ENCODE measurements around the gene SMAD9.
"Not testable (repeated sequence)": the region's sequence is repeated elsewhere in the genome, so short reads cannot be mapped to it uniquely, and the experiment has no call there.

Gene SMAD9

GRCh38 chr13:36912369-36912768, 7.7 kb downstream of the SMAD9 start:
- no peak for DNase-seq (ENCODE audit: low read depth)

DNA sequence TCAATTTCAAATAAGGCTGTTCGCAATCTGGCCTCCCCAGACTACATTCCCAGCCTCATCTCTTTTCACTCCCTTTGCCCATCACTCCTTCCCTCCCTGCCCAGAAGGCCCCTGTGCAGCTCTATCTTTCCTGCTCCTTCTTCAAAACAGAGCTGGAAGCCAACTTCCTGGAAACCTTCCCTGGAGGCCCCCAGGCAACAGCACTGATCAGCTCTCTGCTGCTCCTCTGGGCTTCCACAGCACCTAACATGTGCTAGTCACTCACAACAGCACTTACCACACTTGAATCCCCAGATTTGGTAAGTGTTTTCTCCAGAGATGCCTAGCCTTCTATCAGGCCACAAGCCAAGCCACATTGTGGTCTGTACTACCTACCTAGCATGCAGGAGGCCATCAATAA, 9.5 kb downstream of the SMAD9 start:
- no peak for DNase-seq (ENCODE audit: low read depth)

DNA sequence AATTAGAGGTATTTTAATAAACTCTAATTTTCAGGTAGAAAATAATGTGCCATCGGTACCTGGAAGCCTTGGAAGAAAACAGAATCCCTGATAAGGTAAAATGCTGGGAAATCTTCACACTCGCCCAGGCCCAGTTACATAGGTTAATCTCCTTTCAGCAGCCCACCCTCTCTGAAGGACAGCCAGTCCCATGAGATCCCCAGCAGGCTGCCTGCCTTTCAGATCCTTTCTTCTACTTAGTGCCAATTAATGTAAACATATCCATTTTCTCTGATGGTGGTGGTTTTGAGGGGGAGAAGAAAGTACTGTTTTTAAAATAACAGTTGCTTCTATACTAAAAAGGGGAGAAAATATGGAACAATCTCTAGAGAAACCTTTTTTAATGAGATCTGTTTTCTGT, 12.2 kb downstream of the SMAD9 start:
- DNase-seq (ENCODE audit: low read depth), result no peak

DNA sequence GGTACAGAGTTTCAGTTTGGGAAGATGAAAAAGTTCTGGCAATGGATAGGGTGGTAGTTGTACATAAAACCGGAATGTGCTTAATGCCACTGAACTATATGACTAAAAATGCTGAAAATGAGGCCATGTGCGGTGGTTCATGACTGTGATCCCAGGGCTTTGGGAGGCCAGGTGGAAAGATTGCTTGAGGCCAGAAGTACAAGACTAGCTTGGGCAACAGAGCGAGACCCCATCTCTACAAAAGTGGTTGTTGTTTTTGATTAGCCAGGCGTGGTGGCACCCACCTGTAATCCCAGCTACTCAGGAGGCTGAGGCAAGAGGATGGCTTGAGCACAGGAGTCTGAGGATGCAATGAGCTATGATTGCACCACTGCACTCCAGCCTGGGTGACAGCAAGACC, 12.8 kb downstream of the SMAD9 start:
- DNase-seq (ENCODE audit: low read depth), result no peak

- no peak for DNase-seq (ENCODE audit: low read depth)
Measured at GRCh38 chr13:36905944-36906343, 14.1 kb downstream of the SMAD9 start.

DNA sequence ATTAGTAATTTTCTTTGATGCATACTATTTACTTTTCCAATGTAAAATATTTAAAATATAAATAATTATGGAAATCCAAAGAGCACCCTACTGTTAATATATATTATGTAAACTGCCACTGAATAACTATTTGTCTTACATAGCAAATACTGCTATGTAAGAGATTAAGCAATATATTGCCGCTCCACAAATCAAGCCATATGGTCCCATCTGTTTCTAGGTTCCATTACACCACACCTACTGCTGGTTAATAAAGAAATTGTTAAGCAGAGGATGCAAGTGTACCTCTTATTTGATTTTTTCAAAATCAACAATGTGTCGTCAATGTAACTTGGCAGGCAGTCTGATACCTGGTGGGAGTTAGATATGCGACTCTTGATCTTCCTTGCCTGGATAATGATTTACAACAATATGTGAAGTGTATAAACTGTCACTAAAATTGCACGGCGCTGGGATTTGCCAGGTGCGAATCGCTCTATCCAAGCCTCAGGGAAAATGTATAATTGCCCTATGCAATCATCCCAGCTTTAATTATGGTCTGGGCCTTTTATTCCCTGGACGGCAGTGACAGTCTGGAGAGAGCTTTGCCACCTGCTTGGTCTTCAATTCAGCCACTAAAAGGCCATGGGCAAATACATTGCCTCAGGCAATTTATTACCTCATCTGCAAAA, 16.0 kb downstream of the SMAD9 start:
- no peak for DNase-seq (ENCODE audit: low read depth)

GRCh38 chr13:36897054-36897616, 22.9 kb downstream of the SMAD9 start:
- DNase-seq (ENCODE audit: low read depth), result no peak

DNA sequence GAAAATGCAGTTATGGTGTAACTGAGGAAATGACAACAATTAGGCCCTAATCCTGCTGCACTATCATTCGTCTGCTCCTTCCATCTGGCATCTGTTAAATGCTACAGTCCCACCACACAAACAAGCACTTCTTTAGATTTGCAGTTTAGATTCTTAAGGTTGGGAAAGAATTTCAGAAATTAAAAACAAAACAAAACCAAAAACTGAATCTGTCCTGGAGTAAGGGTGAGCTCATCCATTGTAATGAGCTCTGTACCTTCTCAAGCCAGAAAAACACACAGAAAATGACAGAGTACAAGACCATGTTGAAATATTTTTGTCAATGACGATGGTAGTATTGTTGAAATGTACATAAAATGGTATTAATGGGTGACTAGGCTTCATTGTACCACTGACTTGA, 28.3 kb downstream of the SMAD9 start:
- DNase-seq (ENCODE audit: low read depth), result no peak

GRCh38 chr13:36888645-36889044, 31.4 kb downstream of the SMAD9 start:
- DNase-seq (ENCODE audit: low read depth), result peak; percentile 18

DNA sequence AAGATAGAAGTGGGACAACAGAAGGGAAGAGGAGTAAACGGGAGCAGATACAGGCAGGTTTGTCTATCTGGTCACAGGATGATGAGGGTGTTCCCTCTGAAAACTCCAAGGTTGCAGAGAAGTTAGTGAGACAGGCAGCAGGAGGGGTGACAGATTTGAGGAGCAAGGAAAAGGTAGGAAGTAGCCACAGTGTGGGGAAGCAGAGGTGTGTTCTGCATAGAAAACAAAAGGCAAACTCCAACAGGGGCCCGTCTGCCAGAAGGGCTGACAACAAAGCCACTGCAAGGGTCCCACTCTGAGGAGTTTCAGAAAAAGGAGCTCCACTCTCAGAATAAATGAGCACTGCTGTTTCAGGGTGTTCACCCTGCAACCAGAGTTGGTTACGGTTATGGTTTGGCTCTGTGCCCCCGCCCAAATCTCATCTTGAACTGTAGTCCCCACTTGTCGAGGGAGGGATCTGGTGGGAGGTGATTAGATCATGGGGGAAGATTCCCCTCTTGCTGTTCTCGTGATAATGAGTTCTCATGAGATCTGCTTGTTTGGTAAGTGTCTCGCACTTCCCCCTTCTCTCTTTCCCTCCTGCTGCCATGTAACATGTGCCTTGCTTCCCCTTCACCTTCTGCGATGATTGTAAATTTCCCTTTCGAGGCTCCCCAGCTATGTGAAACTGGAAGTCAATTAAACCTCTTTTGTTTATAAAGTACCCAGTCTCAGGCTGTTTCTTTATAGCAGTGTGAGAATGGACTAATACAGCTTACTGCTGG, 32.1 kb downstream of the SMAD9 start:
- no peak for DNase-seq (ENCODE audit: low read depth)

DNA sequence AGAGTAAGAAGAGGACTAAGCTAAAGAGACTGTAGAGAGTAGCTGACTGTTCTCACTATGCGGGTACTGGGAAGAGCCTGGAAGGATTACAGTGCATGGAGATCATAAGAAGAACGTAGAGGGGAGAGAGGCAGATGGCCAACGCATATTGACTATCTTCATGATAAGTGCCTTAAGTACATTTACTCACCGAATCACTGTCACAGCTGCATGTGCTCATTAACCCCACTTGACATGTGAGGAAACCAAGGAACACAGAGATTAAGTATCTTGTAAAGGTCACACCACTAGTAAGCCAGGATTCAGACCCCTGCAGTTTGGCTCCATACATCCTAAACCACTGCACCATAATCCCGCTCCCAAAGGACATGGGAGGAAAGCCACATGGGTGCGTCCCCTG, 34.1 kb downstream of the SMAD9 start:
- DNase-seq (ENCODE audit: low read depth), result no peak

- no peak for DNase-seq (ENCODE audit: low read depth)
Measured at GRCh38 chr13:36884235-36884634, 35.8 kb downstream of the SMAD9 start.

GRCh38 chr13:36883824-36884223, 36.2 kb downstream of the SMAD9 start:
- no peak for DNase-seq (ENCODE audit: low read depth)

DNA sequence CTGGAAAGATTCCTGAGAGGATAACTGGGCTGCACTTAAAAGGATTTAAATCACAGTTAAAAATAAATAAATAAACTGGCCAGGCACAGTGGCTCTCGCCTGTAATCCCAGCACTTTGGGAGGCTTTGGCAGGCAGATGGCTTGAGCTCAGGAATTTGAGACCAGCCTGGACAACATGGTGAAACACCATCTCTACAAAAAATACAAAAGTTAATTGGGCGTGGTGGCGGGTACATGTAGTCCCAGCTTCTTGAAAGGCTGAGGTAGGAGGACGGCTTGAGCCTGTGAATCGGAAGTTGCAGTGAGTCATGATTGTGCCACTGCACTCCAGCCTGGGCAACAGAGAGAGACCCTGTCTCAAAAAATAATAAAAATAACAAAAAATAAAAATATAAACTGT, 36.6 kb downstream of the SMAD9 start:
- DNase-seq (ENCODE audit: low read depth), result not testable (repeated sequence)

DNA sequence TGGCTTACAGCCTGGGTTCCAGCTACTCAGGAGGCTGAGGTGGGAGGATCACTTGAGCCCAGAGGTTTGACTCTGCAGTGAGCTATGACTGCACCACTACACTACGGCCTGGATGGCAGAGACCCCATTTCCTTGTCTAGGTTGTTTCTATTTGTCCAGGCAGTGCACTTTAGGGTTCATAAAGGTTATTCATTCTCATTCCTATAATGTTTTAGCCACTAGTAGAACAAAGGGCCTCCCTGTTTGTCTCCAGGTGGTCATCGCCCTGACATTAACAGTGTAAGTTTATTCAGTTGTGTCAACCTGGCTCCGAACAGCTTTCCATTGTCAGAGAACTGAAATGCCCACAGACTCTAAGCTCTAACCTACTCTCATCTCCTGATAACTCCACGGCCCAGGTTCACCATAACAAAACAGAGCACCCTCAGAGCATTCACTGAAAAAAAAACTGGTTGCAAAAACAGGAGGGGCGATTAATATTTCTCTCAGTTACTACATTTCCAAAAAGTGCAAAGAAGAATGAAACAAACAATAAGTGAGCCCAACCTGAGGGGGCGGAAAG, 37.1 kb downstream of the SMAD9 start:
- no peak for DNase-seq (ENCODE audit: low read depth)

- no peak for DNase-seq (ENCODE audit: low read depth)
Measured at GRCh38 chr13:36880961-36881360, 39.1 kb downstream of the SMAD9 start.

GRCh38 chr13:36879218-36879938, 40.7 kb downstream of the SMAD9 start:
- DNase-seq (ENCODE audit: low read depth), result no peak

DNA sequence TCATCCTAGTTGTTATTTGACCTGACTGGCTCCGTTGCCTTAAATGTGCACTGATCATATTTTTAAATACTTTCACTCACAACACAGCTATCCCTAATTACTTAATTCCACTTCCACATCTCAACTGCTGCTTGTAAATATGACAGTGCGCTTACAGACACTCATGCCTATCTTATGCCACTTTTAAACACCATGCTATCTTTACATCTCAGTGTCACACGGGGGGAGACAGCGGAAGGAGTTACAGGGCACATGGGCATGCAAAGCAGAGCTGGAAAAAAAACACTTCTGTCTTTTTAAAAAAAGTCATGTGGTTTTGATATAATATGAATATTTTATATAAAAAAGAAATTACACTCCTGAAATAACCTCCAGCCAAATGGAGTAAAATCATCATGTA, 44.1 kb downstream of the SMAD9 start:
- DNase-seq (ENCODE audit: low read depth), result no peak

DNA sequence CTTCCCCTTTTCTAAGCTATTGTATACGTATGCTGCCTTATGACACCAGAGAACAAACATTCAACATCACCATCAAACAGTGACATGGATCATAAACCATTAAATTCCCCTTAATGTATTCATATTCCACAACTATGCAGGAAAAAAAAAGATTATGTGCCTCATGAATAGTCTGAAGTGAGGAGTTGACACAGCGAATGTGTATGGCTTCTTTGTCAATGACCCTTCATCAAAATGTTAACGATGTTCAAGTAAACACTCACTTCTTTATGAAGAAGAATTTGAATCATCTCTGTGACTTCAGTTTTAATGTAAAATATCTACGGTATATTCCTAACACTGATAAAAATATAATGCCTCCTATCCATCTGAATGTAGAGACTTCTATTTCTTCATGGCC, 44.6 kb downstream of the SMAD9 start:
- DNase-seq (ENCODE audit: low read depth), result no peak

DNA sequence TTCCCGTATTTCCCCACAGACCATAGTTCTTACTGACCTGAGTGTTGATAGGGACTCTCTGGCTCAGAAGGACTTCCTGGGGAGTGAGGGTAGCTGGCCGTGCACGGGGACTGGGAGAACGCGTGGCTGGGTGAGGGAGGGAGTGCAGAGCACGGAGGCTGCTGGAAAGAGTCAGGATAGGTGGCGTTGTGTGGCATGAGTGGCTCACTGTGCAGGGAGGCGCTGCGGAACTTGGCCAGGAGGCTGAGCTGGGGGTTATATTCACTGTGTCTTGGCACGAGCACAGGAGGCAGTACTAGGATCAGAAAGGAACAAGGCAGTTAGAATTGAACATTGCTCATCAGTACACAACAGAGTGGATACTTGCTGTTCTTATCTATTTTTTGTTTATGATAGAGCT, 47.4 kb downstream of the SMAD9 start:
- no peak for DNase-seq (ENCODE audit: low read depth)

- DNase-seq (ENCODE audit: low read depth), result no peak
Measured at GRCh38 chr13:36870050-36870692, 49.9 kb downstream of the SMAD9 start.

- no peak for DNase-seq (ENCODE audit: low read depth)
Measured at GRCh38 chr13:36866232-36866631, 53.8 kb downstream of the SMAD9 start.

All from stromal cell of bone marrow (primary cell).